ENCODE results near the gene PPP1R13B. TPM values are rescaled to one million over a fixed set of nuclear protein-coding genes. Genes with fewer than 3 reads are reported as not detected.

PPP1R13B gene
- total RNA-seq, 1 experiment from 2014 or later, result 10.3 TPM

DNA sequence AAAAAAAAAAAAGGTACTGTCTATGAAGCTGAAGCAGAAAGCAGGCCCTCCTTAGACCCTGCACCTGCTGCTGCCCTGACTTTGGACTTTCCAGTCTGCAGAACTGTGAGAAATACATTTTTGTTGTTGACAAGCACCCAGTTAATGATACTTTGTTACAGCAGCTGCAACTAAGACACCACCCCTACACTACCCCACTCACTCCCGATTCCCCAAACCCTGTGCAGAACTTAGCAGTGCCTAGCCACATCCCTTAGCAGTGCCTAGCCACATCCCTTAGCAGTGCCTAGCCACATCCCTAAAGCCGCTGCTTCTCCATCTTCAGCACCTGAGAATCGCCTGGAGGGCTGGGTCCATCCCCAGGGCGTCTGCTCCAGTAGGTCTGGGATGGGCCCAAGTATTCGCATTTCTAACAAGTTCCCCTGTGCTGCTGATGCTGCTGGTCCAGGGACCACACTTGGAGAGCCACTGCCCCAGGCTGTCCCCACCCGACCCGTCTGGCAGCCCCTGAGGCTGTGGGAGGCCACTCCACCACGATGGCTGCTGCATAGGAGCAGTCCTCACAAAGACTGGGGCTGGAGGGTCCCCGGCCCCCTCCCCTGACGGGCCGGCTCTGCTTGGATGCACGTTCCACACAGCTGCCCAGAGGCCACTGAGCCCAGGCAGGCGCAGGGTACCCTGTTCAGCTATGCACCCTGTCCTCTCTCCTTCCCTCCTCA, 10.8 kb upstream of the PPP1R13B start:
- Mint-ChIP-seq H3K27me3 (ENCODE audit: low read depth) (no peaks in the 10 kb centered on the region; the same call in 1 of the 2 replicates), H3K4me1 (peaks cover 43% of the 10 kb centered on the region), H3K36me3 (no peaks in the 10 kb centered on the region), H3K9me3 (no peaks in the 10 kb centered on the region), H3K27ac (no peak overlapping the region), H3K4me3 (no peak overlapping the region)
- POLR2A ChIA-PET, result no interaction called here
- CTCF ChIA-PET, result interaction anchor here (0.6 to 1.3 kb wide), 2 partner anchors 47 to 52 kb away, joined by 3 read pairs; no protein-coding TSS in a partner anchor
- DNase-seq (ENCODE audit: low spot score), result no peak
- no peak for TF ChIP-seq SMAD3 (CRISPR knock-in tag; IDR thresholded peaks at IDR 0.05; ENCODE audit: borderline replicate concordance)
- TF ChIP-seq ZNF512 (CRISPR knock-in tag; IDR thresholded peaks at IDR 0.05; ENCODE audit: borderline replicate concordance), result no peak
- TF ChIP-seq, protein P1, sequence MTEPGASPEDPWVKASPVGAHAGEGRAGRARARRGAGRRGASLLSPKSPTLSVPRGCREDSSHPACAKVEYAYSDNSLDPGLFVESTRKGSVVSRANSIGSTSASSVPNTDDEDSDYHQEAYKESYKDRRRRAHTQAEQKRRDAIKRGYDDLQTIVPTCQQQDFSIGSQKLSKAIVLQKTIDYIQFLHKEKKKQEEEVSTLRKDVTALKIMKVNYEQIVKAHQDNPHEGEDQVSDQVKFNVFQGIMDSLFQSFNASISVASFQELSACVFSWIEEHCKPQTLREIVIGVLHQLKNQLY (CRISPR knock-in tag; IDR thresholded peaks at IDR 0.05), result no peak
- no peak for TF ChIP-seq RELA (CRISPR knock-in tag; IDR thresholded peaks at IDR 0.05; ENCODE audit: borderline replicate concordance)
- TF ChIP-seq CTCF (IDR thresholded peaks at IDR 0.05), result no peak
- TF ChIP-seq, protein P2, sequence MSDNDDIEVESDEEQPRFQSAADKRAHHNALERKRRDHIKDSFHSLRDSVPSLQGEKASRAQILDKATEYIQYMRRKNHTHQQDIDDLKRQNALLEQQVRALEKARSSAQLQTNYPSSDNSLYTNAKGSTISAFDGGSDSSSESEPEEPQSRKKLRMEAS (CRISPR knock-in tag; IDR thresholded peaks at IDR 0.05), result no peak
- no peak for TF ChIP-seq TP53 (CRISPR knock-in tag; IDR thresholded peaks at IDR 0.05)
- TF ChIP-seq ZBTB43 (CRISPR knock-in tag; IDR thresholded peaks at IDR 0.05), result no peak
- TF ChIP-seq OVOL2 (CRISPR knock-in tag; IDR thresholded peaks at IDR 0.05; ENCODE audit: borderline replicate concordance), result no peak
- no peak for TF ChIP-seq JUN (CRISPR knock-in tag; IDR thresholded peaks at IDR 0.05)
- no peak for TF ChIP-seq MXD4 (CRISPR knock-in tag; IDR thresholded peaks at IDR 0.05; ENCODE audit: borderline replicate concordance)
- TF ChIP-seq, protein P3, sequence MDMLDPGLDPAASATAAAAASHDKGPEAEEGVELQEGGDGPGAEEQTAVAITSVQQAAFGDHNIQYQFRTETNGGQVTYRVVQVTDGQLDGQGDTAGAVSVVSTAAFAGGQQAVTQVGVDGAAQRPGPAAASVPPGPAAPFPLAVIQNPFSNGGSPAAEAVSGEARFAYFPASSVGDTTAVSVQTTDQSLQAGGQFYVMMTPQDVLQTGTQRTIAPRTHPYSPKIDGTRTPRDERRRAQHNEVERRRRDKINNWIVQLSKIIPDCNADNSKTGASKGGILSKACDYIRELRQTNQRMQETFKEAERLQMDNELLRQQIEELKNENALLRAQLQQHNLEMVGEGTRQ (CRISPR knock-in tag; IDR thresholded peaks at IDR 0.05), result no peak
- no peak for TF ChIP-seq NR2C2 (CRISPR knock-in tag; IDR thresholded peaks at IDR 0.05)
- TF ChIP-seq CDX4 (CRISPR knock-in tag; IDR thresholded peaks at IDR 0.05; ENCODE audit: borderline replicate concordance), result no peak
- no peak for TF ChIP-seq ZNF317 (CRISPR knock-in tag; IDR thresholded peaks at IDR 0.05; ENCODE audit: borderline replicate concordance, low read depth)
- no peak for TF ChIP-seq NFE2L1 (CRISPR knock-in tag; IDR thresholded peaks at IDR 0.05)
- no peak for TF ChIP-seq NFATC4 (CRISPR knock-in tag; IDR thresholded peaks at IDR 0.05)
- ATAC-seq, result no peak

DNA sequence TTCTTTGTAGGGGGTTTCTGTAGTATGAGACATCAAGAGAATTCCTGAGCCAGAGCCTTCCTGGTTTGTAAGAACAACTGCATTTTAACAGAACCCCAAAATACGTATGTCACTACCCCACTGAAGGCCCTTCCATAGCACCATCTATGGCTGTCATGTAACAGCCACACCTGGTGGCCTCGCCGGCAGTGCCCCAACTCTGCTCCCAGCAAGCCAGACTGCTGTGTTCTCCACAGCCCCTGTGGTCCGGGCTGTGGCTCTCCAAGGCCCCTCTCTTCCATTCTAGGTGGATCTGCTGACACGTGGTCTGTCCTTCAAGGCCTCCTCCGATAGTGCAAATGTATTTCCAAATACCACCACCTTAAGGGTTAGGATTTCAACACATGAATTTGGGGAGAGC, 9.9 kb upstream of the PPP1R13B start:
- CTCF ChIA-PET, result interaction anchor here (0.6 to 2.3 kb wide), 4 partner anchors 37 to 49 kb away, joined by 3 to 29 read pairs (median 17); no protein-coding TSS in a partner anchor
- Mint-ChIP-seq H3K27ac (no peak overlapping the region), H3K36me3 (no peaks in the 10 kb centered on the region), H3K9me3 (no peaks in the 10 kb centered on the region), H3K4me3 (no peak overlapping the region), H3K4me1 (peaks cover 43% of the 10 kb centered on the region), H3K27me3 (ENCODE audit: low read depth) (no peaks in the 10 kb centered on the region; the same call in 1 of the 2 replicates)
- DNase-seq (ENCODE audit: low spot score) (no peak), ATAC-seq (no peak)
- POLR2A ChIA-PET, result no interaction called here
- TF ChIP-seq FOXP1 (CRISPR knock-in tag; IDR thresholded peaks at IDR 0.05; ENCODE audit: borderline replicate concordance) (no peak), HMGXB4 (CRISPR knock-in tag; IDR thresholded peaks at IDR 0.05) (no peak), ZNF423 (CRISPR knock-in tag; IDR thresholded peaks at IDR 0.05) (no peak)
- TF ChIP-seq, protein P4, sequence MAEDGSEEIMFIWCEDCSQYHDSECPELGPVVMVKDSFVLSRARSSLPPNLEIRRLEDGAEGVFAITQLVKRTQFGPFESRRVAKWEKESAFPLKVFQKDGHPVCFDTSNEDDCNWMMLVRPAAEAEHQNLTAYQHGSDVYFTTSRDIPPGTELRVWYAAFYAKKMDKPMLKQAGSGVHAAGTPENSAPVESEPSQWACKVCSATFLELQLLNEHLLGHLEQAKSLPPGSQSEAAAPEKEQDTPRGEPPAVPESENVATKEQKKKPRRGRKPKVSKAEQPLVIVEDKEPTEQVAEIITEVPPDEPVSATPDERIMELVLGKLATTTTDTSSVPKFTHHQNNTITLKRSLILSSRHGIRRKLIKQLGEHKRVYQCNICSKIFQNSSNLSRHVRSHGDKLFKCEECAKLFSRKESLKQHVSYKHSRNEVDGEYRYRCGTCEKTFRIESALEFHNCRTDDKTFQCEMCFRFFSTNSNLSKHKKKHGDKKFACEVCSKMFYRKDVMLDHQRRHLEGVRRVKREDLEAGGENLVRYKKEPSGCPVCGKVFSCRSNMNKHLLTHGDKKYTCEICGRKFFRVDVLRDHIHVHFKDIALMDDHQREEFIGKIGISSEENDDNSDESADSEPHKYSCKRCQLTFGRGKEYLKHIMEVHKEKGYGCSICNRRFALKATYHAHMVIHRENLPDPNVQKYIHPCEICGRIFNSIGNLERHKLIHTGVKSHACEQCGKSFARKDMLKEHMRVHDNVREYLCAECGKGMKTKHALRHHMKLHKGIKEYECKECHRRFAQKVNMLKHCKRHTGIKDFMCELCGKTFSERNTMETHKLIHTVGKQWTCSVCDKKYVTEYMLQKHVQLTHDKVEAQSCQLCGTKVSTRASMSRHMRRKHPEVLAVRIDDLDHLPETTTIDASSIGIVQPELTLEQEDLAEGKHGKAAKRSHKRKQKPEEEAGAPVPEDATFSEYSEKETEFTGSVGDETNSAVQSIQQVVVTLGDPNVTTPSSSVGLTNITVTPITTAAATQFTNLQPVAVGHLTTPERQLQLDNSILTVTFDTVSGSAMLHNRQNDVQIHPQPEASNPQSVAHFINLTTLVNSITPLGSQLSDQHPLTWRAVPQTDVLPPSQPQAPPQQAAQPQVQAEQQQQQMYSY (CRISPR knock-in tag; IDR thresholded peaks at IDR 0.05), result no peak

Data from WTC11 (cell line).